ENCODE measurements around the gene SUCLG2. TPM values are rescaled to one million over a fixed set of nuclear protein-coding genes. Genes with fewer than 3 reads are reported as not detected.

The SUCLG2 gene
- polyA plus RNA-seq, 2 of the 4 experiments (the other 2 are of a cell fraction), result 39.8 to 61.3 TPM

GRCh38 chr3:67515778-67516177, 138.6 kb downstream of the SUCLG2 start:
- no peak for FAIRE-seq
- no peak for TF ChIP-seq NPAS2 (CRISPR knock-in tag; IDR thresholded peaks at IDR 0.05; ENCODE audit: borderline replicate concordance)
- TF ChIP-seq FOXS1 (CRISPR knock-in tag; IDR thresholded peaks at IDR 0.05), result no peak
- TF ChIP-seq ATOH8 (CRISPR knock-in tag; IDR thresholded peaks at IDR 0.05; ENCODE audit: low read depth), result no peak
- no peak for TF ChIP-seq PHF8 (IDR thresholded peaks at IDR 0.05; ENCODE audit: borderline replicate concordance, low read depth)
- TF ChIP-seq ZNF302 (CRISPR knock-in tag; IDR thresholded peaks at IDR 0.05), result no peak
- no peak for TF ChIP-seq CEBPB (IDR thresholded peaks at IDR 0.05)
- TF ChIP-seq MYC (IDR thresholded peaks at IDR 0.05; ENCODE audit: borderline replicate concordance, low read length), result no peak
- no peak for TF ChIP-seq ZFP36 (IDR thresholded peaks at IDR 0.05; ENCODE audit: borderline replicate concordance, partially characterized antibody)
- 94% methylated on average over 3 of the region's 3 CpGs for WGBS (ENCODE audit: missing lambda C conversion rate)
- ATAC-seq, result no peak
- no peaks in the 10 kb centered on the region for H3K4me1 ChIP-seq
- H3K27ac ChIP-seq, result no peak overlapping the region
- H3K9me3 ChIP-seq, result no peaks in the 10 kb centered on the region
- POLR2A ChIA-PET, result no interaction called here
- DNase-seq (ENCODE audit: low read depth in 1 of 2, low spot score in 1 of 2), result no peak
- CTCF ChIA-PET, result no interaction called here
- H3K4me2 ChIP-seq, result no peak overlapping the region
- H3K4me3 ChIP-seq, result no peak overlapping the region

DNA sequence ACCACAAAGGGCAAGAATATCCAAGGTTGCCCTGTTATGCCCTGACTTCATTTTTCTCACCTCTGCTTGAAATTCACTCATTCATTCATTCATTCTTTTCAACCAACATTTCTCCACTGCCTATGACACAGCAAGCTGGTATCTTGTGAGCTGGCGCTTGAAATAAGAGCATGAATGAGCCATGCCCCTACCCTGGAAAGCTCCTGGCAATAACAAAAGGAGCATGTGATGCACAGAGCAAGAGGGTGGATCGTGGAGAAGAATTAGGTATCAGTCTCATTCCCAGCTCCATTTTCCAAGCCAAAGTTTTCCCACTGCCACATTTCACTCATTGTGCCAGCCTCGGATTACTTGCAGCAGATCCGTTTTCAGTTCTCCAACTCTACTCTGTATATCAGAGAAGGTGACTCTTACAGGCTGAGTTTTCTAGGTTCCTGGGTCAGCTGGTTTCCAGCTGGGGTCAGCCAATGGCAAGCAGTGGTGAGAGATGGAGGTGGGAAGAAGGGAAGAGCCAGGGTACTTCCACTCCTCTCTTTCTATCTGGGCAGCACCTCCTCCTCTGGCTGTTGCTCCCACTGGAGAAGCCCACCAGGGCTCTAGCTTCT, 144.8 kb downstream of the SUCLG2 start:
- no peak for DNase-seq (ENCODE audit: low read depth in 1 of 2, low spot score in 1 of 2)
- ChIA-PET POLR2A (no interaction called here), CTCF (no interaction called here)
- 93% methylated on average over 4 of the region's 4 CpGs for WGBS (ENCODE audit: missing lambda C conversion rate)
- no peaks in the 10 kb centered on the region for H3K9me3 ChIP-seq
- no peak for FAIRE-seq
- H3K27ac ChIP-seq, result no peak overlapping the region
- no peaks in the 10 kb centered on the region for H3K4me1 ChIP-seq
- no peak overlapping the region for H3K4me2 ChIP-seq
- no peak overlapping the region for H3K4me3 ChIP-seq
- no peak for TF ChIP-seq FOXS1 (CRISPR knock-in tag; IDR thresholded peaks at IDR 0.05)
- TF ChIP-seq, protein P1, sequence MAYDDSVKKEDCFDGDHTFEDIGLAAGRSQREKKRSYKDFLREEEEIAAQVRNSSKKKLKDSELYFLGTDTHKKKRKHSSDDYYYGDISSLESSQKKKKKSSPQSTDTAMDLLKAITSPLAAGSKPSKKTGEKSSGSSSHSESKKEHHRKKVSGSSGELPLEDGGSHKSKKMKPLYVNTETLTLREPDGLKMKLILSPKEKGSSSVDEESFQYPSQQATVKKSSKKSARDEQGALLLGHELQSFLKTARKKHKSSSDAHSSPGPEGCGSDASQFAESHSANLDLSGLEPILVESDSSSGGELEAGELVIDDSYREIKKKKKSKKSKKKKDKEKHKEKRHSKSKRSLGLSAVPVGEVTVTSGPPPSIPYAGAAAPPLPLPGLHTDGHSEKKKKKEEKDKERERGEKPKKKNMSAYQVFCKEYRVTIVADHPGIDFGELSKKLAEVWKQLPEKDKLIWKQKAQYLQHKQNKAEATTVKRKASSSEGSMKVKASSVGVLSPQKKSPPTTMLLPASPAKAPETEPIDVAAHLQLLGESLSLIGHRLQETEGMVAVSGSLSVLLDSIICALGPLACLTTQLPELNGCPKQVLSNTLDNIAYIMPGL (CRISPR knock-in tag; IDR thresholded peaks at IDR 0.05; ENCODE audit: borderline replicate concordance), result no peak
- no peak for TF ChIP-seq EHMT2 (IDR thresholded peaks at IDR 0.05; ENCODE audit: low read depth)
- no peak for TF ChIP-seq HOXA7 (CRISPR knock-in tag; IDR thresholded peaks at IDR 0.05)
- no peak for TF ChIP-seq RNF2 (IDR thresholded peaks at IDR 0.05; ENCODE audit: borderline replicate concordance, low read depth)
- no peak for TF ChIP-seq HEYL (CRISPR knock-in tag; IDR thresholded peaks at IDR 0.05)
- no peak for ATAC-seq

DNA sequence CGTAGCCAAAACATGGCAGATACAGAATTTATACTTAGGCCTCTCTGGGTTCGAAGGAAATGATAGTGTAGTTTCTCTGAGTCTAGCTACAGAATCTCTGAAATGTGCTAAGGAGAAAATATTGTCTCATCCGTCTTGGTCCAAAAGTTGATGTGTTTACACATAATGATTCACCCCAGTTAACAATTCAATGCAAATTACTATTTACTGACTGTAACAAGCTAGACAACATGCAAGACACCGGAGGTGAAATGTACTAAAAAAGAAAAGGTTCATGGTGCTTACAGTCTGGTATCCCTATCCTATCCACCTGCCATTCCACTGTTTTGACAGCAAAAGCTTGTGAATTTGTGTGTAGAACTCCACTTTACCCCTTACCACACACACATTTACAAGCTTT, 146.8 kb downstream of the SUCLG2 start:
- Histone ChIP-seq H3K4me2 (no peak overlapping the region), H3K9me3 (no peaks in the 10 kb centered on the region), H3K4me3 (no peak overlapping the region), H3K4me1 (no peaks in the 10 kb centered on the region), H3K27ac (no peak overlapping the region)
- ChIA-PET CTCF (no interaction called here), POLR2A (interaction anchor here (0.6 kb wide), 1 partner anchor 39 kb away, joined by 3 read pairs; no protein-coding TSS in a partner anchor)
- DNase-seq (ENCODE audit: low read depth in 1 of 2, low spot score in 1 of 2) (no peak), FAIRE-seq (no peak), ATAC-seq (no peak)
- WGBS (ENCODE audit: missing lambda C conversion rate), result 82% methylated on average over 4 of the region's 4 CpGs
- no peak for TF ChIP-seq ZC3H11A (IDR thresholded peaks at IDR 0.05)
- no peak for TF ChIP-seq ATOH8 (CRISPR knock-in tag; IDR thresholded peaks at IDR 0.05; ENCODE audit: low read depth)
- TF ChIP-seq CHD2 (IDR thresholded peaks at IDR 0.05; ENCODE audit: low read length, partially characterized antibody), result no peak
- TF ChIP-seq CBX2 (IDR thresholded peaks at IDR 0.05; ENCODE audit: borderline replicate concordance, low read depth), result no peak
- no peak for TF ChIP-seq EHMT2 (IDR thresholded peaks at IDR 0.05; ENCODE audit: low read depth)
- TF ChIP-seq TFCP2L1 (CRISPR knock-in tag; IDR thresholded peaks at IDR 0.05), result no peak
- TF ChIP-seq, protein P1 (CRISPR knock-in tag; IDR thresholded peaks at IDR 0.05; ENCODE audit: borderline replicate concordance), result no peak
- no peak for TF ChIP-seq PHF8 (IDR thresholded peaks at IDR 0.05; ENCODE audit: borderline replicate concordance, low read depth)
- no peak for TF ChIP-seq MAFK (IDR thresholded peaks at IDR 0.05; ENCODE audit: partially characterized antibody)
- no peak for TF ChIP-seq SREBF2 (IDR thresholded peaks at IDR 0.05)
- no peak for TF ChIP-seq FOSL2 (IDR thresholded peaks at IDR 0.05)
- no peak for TF ChIP-seq FOSL2 (CRISPR knock-in tag; IDR thresholded peaks at IDR 0.05)
- TF ChIP-seq RCOR1 (IDR thresholded peaks at IDR 0.05; ENCODE audit: low read depth, low read length), result no peak
- TF ChIP-seq TP53 (CRISPR knock-in tag; IDR thresholded peaks at IDR 0.05), result no peak
- TF ChIP-seq ESRRA (IDR thresholded peaks at IDR 0.05; ENCODE audit: borderline replicate concordance, low read length), result no peak
- no peak for TF ChIP-seq JUN (IDR thresholded peaks at IDR 0.05)
- no peak for TF ChIP-seq ZSCAN20 (CRISPR knock-in tag; IDR thresholded peaks at IDR 0.05)
- TF ChIP-seq KDM1A (IDR thresholded peaks at IDR 0.05; ENCODE audit: low read depth), result no peak
- no peak for TF ChIP-seq NPAS2 (CRISPR knock-in tag; IDR thresholded peaks at IDR 0.05; ENCODE audit: borderline replicate concordance)
- TF ChIP-seq EP300 (IDR thresholded peaks at IDR 0.05), result no peak
